ENCODE results near the gene ITPR3.
"Not testable (repeated sequence)": the region's sequence is repeated elsewhere in the genome, so short reads cannot be mapped to it uniquely, and the experiment has no call there.

DNA sequence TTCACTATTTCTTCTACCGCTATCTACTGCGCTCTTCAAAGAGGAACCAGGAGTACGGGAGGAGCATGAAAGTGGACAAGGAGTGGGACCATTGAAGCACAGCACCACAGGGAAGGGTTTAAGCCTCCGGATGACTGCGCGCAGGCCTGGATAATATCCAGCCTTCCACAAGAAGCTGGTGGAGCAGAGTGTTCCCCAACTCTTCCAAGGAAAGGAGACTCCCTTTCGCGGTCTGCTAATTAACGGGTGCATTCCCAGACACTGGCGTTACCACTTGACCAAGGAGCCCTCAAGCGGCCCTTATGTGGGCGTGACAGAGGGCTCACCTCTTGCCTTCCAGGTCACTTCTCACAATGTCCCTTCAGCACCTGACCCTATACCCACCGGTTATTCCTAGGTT is 10.4 kb downstream of the ITPR3 start:
- not testable (repeated sequence) for TF ChIP-seq EZH2phosphoT487 (IDR thresholded peaks at IDR 0.05; ENCODE audit: insufficient read depth, low read depth); EZH2 (IDR thresholded peaks at IDR 0.05; ENCODE audit: insufficient read depth, poor library complexity, severe bottlenecking)

Data from GM23248 (cell line).